Ovary (tissue), 1 donor: ENCODE measurements around the gene MSI2.

ENCODE experiments used
- EP300 ChIP-seq: sonication (generic); formaldehyde crosslinking; IDR thresholded peaks from one replicate; pipeline ENCODE4 v1.6.1; 2017; ENCODE audit warnings: antibody characterized with exemption
- POLR2A ChIP-seq: fragments of 450-650 bp; IDR thresholded peaks from one replicate; pipeline ENCODE4 v1.6.1; 2017; ENCODE audit warnings: antibody characterized with exemption, mild to moderate bottlenecking, moderate library complexity

DNA sequence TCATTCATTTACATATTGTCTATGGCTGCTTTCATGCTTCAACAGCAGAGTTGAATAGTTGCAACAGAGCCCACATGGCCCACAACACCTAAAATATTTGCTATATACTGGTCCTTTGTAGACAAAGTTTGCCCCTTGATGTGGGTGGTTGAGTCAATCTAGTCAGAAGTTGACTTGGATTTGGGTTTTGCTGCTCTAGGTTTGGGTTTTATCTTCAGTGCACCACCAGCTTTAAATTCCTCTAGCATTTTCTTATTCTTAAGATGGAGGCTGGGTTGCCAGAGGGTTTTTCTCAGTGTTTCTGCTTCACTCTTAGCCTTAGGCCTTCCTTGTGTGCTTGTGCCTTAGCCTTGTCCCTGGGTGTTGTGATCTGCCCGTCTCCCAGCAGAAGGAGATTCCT is 437.7 kb downstream of the MSI2 start:
- TF ChIP-seq POLR2A (no peak), EP300 (no peak)
